A673 (cell line): Measurements from ENCODE around the gene SLC29A2. TPM values are rescaled to one million over a fixed set of nuclear protein-coding genes. Genes with fewer than 3 reads are reported as not detected.
A peak's percentile ranks its signal among the peaks of the same experiment; 100 is the strongest.

Source experiments
- BruUV-seq: library from RNA; stranded (reverse); fragments of 400-500 nt; replicated peaks from 2 replicates; lab custom pipeline; 2021; lab: Mats Ljungman, UMichigan
- CTCF ChIA-PET: fragments of 300-600 bp; sonication (Branson Sonifier 250); formaldehyde crosslinking; loops from one replicate; lab custom pipeline; 2022; ENCODE audit warnings: antibody characterized with exemption; lab: Charles Lee
- POLR2A ChIA-PET: fragments of 300-600 bp; sonication (Branson Sonifier 250); formaldehyde crosslinking; loops from one replicate; lab custom pipeline; 2022; ENCODE audit warnings: antibody characterized with exemption; ENCODE audit not compliant: low non-redundant PET; lab: Charles Lee
- DNase-seq: peaks from one replicate; pipeline ENCODE4 v3.0.0-alpha.2; 2015; ENCODE audit warnings: low spot score
- H3K27ac ChIP-seq: fragments of 200-600 bp; sonication (generic); 2 replicates; pipeline ENCODE4 v1.5.1; 2016; ENCODE audit warnings: mixed run types, low read depth, mild to moderate bottlenecking, mixed read lengths, antibody characterized with exemption, low read length; ENCODE audit not compliant: poor library complexity, severe bottlenecking
- H3K27me3 ChIP-seq: fragments of 200-600 bp; sonication (generic); replicated peaks from 2 replicates; pipeline ENCODE4 v1.6.1; 2017; ENCODE audit warnings: mixed run types, low read depth, mild to moderate bottlenecking, mixed read lengths, antibody characterized with exemption, low read length; ENCODE audit not compliant: insufficient read depth, poor library complexity
- H3K36me3 ChIP-seq: fragments of 200-600 bp; sonication (generic); 2 replicates; pipeline ENCODE4 v1.6.1; 2016; ENCODE audit warnings: mixed run types, mild to moderate bottlenecking, mixed read lengths, antibody characterized with exemption, low read length; ENCODE audit not compliant: insufficient read depth, poor library complexity, severe bottlenecking
- H3K4me1 ChIP-seq: fragments of 200-600 bp; sonication (generic); 2 replicates; pipeline ENCODE4 v1.6.1; 2017; ENCODE audit warnings: mixed run types, mild to moderate bottlenecking, mixed read lengths, antibody characterized with exemption, low read length; ENCODE audit not compliant: insufficient read depth, poor library complexity, severe bottlenecking
- H3K4me3 ChIP-seq: fragments of 200-600 bp; sonication (generic); 2 replicates; pipeline ENCODE4 v1.5.1; 2016; ENCODE audit warnings: low read depth, mixed run types, mild to moderate bottlenecking, mixed read lengths, low read length; ENCODE audit not compliant: poor library complexity, severe bottlenecking
- H3K9me3 ChIP-seq: fragments of 200-600 bp; sonication (generic); 2 replicates; pipeline ENCODE4 v1.6.1; 2016; ENCODE audit warnings: mixed run types, low read depth, mild to moderate bottlenecking, mixed read lengths, antibody characterized with exemption, low read length; ENCODE audit not compliant: poor library complexity, severe bottlenecking
- CTCF ChIP-seq: fragments of 300-800, 200-600 bp; sonication (generic); conservative IDR thresholded peaks from 2 replicates; pipeline ENCODE4 v1.5.1; 2017; ENCODE audit warnings: low read depth, mild to moderate bottlenecking, antibody characterized with exemption, low read length, moderate library complexity, mixed read lengths
- EZH2 ChIP-seq: fragments of 200-600 bp; sonication (generic); IDR thresholded peaks from 2 replicates; pipeline ENCODE4 v1.6.1; 2017; ENCODE audit warnings: borderline replicate concordance, low read depth, mild to moderate bottlenecking, mixed read lengths, antibody characterized with exemption, low read length; ENCODE audit not compliant: poor library complexity, severe bottlenecking
- intact Hi-C: fragments of 100-400 bp; cut with micrococcal nuclease; formaldehyde crosslinking; loops from one replicate; pipeline ENCODE4 v1.10.0; 2022; ENCODE audit not compliant: unreplicated experiment
- total RNA-seq: library from RNA; stranded (reverse); gene quantifications from 2 replicates; pipeline ENCODE4 v1.2.3, GENCODE V29; 2021

SLC29A2 gene
- total RNA-seq, 1 experiment from 2014 or later, result 62.4 TPM

- TF ChIP-seq CTCF (no peak), EZH2 (no peak)
- Histone ChIP-seq H3K27me3 (no peaks in the 10 kb centered on the region), H3K4me1 (peaks cover 61% of the 10 kb centered on the region), H3K4me3 (peak overlapping the region; percentile 57), H3K36me3 (no peaks in the 10 kb centered on the region), H3K9me3 (no peaks in the 10 kb centered on the region), H3K27ac (peak overlapping the region; percentile 100)
- ChIA-PET CTCF (interaction anchor here (0.6 to 1.2 kb wide), 3 partner anchors 19 to 1311 kb away, joined by 3 to 6 read pairs (median 3); partner anchors contain the start of gene YIF1A), POLR2A (interaction anchor here (0.6 kb wide), 1 partner anchor 203 kb away, joined by 7 read pairs; no protein-coding TSS in a partner anchor)
- peak; percentile 96 for DNase-seq
- no TSS peak for BruUV-seq
- intact Hi-C loops, result no loop called here
These were observed 53.6 kb downstream of the SLC29A2 start for GRCh38 chr11:66317723-66318599.

GRCh38 chr11:66317322-66317722 lies 54.2 kb downstream of the SLC29A2 start:
- TF ChIP-seq CTCF (no peak), EZH2 (no peak)
- intact Hi-C loops, result no loop called here
- no peaks in the 10 kb centered on the region for H3K36me3 ChIP-seq
- no peaks in the 10 kb centered on the region for H3K9me3 ChIP-seq
- peak overlapping the region; percentile 100 for H3K27ac ChIP-seq
- ChIA-PET CTCF (interaction anchor here (0.6 to 1.2 kb wide), 3 partner anchors 28 to 1311 kb away, joined by 3 to 6 read pairs (median 5); partner anchors contain the start of gene YIF1A), POLR2A (interaction anchor here (0.6 kb wide), 1 partner anchor 30 kb away, joined by 12 read pairs; no protein-coding TSS in a partner anchor)
- H3K4me1 ChIP-seq, result peaks cover 61% of the 10 kb centered on the region
- no TSS peak for BruUV-seq
- peak; percentile 93 for DNase-seq
- H3K4me3 ChIP-seq, result peak overlapping the region; percentile 57
- H3K27me3 ChIP-seq, result no peaks in the 10 kb centered on the region

- Histone ChIP-seq H3K4me1 (peaks cover 62% of the 10 kb centered on the region), H3K4me3 (peak within 1 kb of the TSS; percentile 57), H3K27ac (peak within 1 kb of the TSS; percentile 100), H3K27me3 (no peaks in the 10 kb centered on the region), H3K9me3 (no peaks in the 10 kb centered on the region), H3K36me3 (no peaks in the 10 kb centered on the region)
- BruUV-seq, result no TSS peak
- ChIA-PET CTCF (interaction anchor here (0.6 to 1.2 kb wide), 5 partner anchors 12 to 977 kb away, joined by 3 to 7 read pairs (median 5); partner anchors contain the start of gene YIF1A), POLR2A (interaction anchor here (0.6 kb wide), 2 partner anchors 29 to 91 kb away, joined by 5 to 12 read pairs; no protein-coding TSS in a partner anchor)
- TF ChIP-seq CTCF, result no peak
- no peak for TF ChIP-seq EZH2
- intact Hi-C loops, result no loop called here
- peak; percentile 92 for DNase-seq
These were observed 54.7 kb downstream of the SLC29A2 start, which contains the start of gene CD248 for GRCh38 chr11:66316849-66317251. Gene CD248 (minus strand): TSS chr11:66317044. CDS start chr11:66317027, 17 bp downstream.
